Activated T-helper 1 cell treated with anti-CD3 and anti-CD28 coated beads, Interleukin-12 subunit alpha, Interleukin-12 subunit beta, Interleukin-2, Interleukin-4 antibody, amounts not matched to agents 30 ng/mL and 10 ng/mL and 1 ng/mL, durations not matched to agents 14 hours and 24 hours and 36 hours (primary cell): Measurements from ENCODE around the gene DSCAML1. TPM values are rescaled to one million over a fixed set of nuclear protein-coding genes. Genes with fewer than 3 reads are reported as not detected.

ENCODE experiments used
- DNase-seq: peaks from one replicate; pipeline ENCODE4 v3.0.0; 2021; ENCODE audit warnings: low spot score
- H3K27ac Mint-ChIP-seq: one replicate; pipeline ENCODE4 v1.8.0; 2021; ENCODE audit warnings: mild to moderate bottlenecking, mixed read lengths
- H3K27me3 Mint-ChIP-seq: one replicate; pipeline ENCODE4 v1.8.0; 2022; ENCODE audit warnings: mild to moderate bottlenecking, moderate library complexity, mixed read lengths; ENCODE audit not compliant: insufficient read depth
- H3K36me3 Mint-ChIP-seq: one replicate; pipeline ENCODE4 v1.8.0; 2021; ENCODE audit warnings: low read depth, mixed read lengths
- H3K4me1 Mint-ChIP-seq: one replicate; pipeline ENCODE4 v1.8.0; 2021; ENCODE audit warnings: low read depth, mixed read lengths
- H3K4me3 Mint-ChIP-seq: one replicate; pipeline ENCODE4 v1.8.0; 2021; ENCODE audit warnings: mild to moderate bottlenecking, moderate library complexity, mixed read lengths
- H3K9me3 Mint-ChIP-seq: one replicate; pipeline ENCODE4 v1.8.0; 2021; ENCODE audit warnings: mixed read lengths
- intact Hi-C: fragments of 100-400 bp; cut with micrococcal nuclease; formaldehyde crosslinking; loops from one replicate; pipeline ENCODE4 v1.15.1; 2024
- total RNA-seq: library from RNA; stranded (reverse); gene quantifications from 2 replicates; pipeline ENCODE4 v1.2.3, GENCODE V29; 2022

The DSCAML1 gene
- total RNA-seq, 1 donor from 2014 or later, result not detected

DNA sequence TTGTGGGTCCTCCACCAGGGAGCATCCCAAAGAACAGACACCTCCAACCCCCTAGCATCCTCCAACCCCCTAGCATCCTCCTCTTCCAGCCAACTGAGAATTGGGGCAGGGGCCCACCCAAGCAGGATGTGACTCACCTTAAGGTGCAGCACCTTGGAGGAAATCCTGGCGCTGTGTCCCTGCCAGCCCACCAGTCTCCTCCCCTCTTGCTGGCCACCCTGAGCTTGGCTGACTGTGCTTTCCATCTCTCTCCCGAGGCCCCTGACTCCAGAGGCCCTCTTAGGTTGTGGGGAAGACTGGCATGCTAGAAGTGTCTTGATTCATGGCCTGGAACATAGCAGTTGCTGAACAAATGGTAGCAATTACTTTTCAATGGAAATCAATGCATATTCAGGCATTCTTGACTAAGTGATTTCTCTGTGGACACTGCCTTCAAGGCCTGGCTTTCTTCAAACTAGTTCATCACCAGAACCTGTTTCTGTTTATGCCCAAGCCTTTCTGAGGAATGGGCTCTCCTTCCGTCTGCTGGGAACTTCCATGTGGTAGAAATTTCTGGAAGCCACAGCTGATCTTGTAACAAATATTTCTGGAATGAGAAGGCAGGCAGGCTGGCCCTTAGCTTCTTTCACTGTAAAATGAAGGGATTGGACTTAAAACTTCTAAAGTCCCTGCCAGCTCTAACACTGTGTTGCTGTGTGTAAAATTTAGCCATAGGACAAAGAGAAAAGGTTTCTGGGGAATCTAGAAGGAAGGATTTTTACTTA is 408.8 kb downstream of the DSCAML1 start:
- Mint-ChIP-seq H3K4me3 (no peak overlapping the region), H3K4me1 (no peaks in the 10 kb centered on the region), H3K36me3 (peaks cover 8% of the 10 kb centered on the region), H3K9me3 (no peaks in the 10 kb centered on the region), H3K27ac (no peak overlapping the region), H3K27me3 (no peaks in the 10 kb centered on the region)
- no peak for DNase-seq
- intact Hi-C loops, result no loop called here

DNA sequence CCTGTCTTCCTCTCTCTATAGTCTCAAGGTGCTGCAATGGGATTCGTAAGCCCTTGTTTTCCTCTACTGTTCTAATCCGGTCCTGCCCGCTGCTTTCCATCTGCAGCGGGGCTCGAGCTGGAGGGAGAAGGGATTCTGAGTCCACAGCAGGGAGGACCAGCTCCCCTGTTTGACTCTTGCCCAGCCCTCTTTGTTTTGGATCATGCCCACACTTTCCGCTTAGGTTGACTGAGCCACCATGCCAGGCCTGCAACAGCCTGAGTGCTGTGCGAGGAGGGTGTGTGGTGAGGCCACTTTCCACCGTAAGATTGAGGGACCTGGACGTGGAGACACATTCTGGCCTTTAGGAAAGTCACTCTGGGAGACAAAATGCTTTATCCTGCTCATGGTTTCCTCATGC is 411.1 kb downstream of the DSCAML1 start:
- Mint-ChIP-seq H3K4me3 (no peak overlapping the region), H3K9me3 (no peaks in the 10 kb centered on the region), H3K27me3 (no peaks in the 10 kb centered on the region), H3K27ac (no peak overlapping the region), H3K4me1 (no peaks in the 10 kb centered on the region), H3K36me3 (peaks cover 4% of the 10 kb centered on the region)
- DNase-seq, result no peak
- intact Hi-C loops, result no loop called here

DNA sequence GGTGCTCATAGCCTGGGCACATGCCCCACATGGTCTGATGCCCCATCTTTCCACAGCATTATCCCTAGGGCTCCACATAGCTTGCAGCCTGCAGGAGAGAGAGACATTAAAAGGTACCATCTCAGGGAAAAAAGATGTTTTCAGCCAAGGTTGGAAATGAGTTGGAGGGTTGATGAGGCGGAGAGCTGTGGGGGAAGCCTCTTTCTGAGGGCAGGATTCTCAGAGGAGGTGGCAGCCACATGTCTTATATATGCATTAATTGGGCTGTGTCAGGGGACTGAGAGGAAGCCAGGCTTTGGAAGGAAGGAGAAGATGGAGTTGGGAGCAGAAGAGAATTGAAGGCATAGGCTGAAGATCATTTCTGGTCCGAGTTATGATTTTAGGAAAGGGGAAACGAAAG is 411.5 kb downstream of the DSCAML1 start:
- Mint-ChIP-seq H3K4me1 (no peaks in the 10 kb centered on the region), H3K9me3 (no peaks in the 10 kb centered on the region), H3K4me3 (no peak overlapping the region), H3K36me3 (peaks cover 2% of the 10 kb centered on the region), H3K27ac (no peak overlapping the region), H3K27me3 (no peaks in the 10 kb centered on the region)
- intact Hi-C loops, result no loop called here
- DNase-seq, result no peak

GRCh38 chr11:117384045-117384444 is 413.0 kb downstream of the DSCAML1 start:
- no peak overlapping the region for H3K27ac Mint-ChIP-seq
- DNase-seq, result no peak
- intact Hi-C loops, result no loop called here
- H3K9me3 Mint-ChIP-seq, result no peaks in the 10 kb centered on the region
- peaks cover 2% of the 10 kb centered on the region for H3K36me3 Mint-ChIP-seq
- no peaks in the 10 kb centered on the region for H3K27me3 Mint-ChIP-seq
- H3K4me3 Mint-ChIP-seq, result no peak overlapping the region
- no peaks in the 10 kb centered on the region for H3K4me1 Mint-ChIP-seq

- H3K9me3 Mint-ChIP-seq, result no peaks in the 10 kb centered on the region
- H3K27me3 Mint-ChIP-seq, result no peaks in the 10 kb centered on the region
- no peak overlapping the region for H3K4me3 Mint-ChIP-seq
- no peaks in the 10 kb centered on the region for H3K4me1 Mint-ChIP-seq
- intact Hi-C loops, result no loop called here
- no peak overlapping the region for H3K27ac Mint-ChIP-seq
- no peaks in the 10 kb centered on the region for H3K36me3 Mint-ChIP-seq
- DNase-seq, result no peak
Observed at GRCh38 chr11:117382746-117383145, 414.3 kb downstream of the DSCAML1 start.

GRCh38 chr11:117381481-117382387 is 415.3 kb downstream of the DSCAML1 start:
- intact Hi-C loops, result no loop called here
- no peaks in the 10 kb centered on the region for H3K9me3 Mint-ChIP-seq
- no peaks in the 10 kb centered on the region for H3K27me3 Mint-ChIP-seq
- DNase-seq, result no peak
- no peak overlapping the region for H3K27ac Mint-ChIP-seq
- H3K4me3 Mint-ChIP-seq, result no peak overlapping the region
- H3K36me3 Mint-ChIP-seq, result no peaks in the 10 kb centered on the region
- H3K4me1 Mint-ChIP-seq, result no peaks in the 10 kb centered on the region

DNA sequence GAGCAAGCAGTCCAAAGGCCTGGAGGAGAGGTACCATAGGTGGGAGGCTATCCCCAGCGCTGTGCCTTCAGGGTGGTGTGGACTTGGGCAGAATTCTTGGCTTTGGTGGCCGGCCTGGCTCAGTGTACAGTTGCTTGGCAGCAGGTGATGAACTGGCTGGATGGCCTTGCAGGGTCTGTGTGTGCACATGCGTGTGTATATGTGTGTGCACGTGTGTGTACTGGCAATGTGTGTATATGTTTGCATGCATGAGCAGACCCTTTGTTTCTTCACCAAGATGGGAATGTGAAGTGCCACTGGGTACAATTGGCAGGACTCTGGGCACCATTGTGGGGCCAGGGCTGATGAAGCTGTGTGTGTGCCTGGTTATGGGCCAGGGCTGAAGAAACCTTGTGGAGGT is 416.3 kb downstream of the DSCAML1 start:
- H3K9me3 Mint-ChIP-seq, result no peaks in the 10 kb centered on the region
- H3K4me3 Mint-ChIP-seq, result no peak overlapping the region
- H3K27me3 Mint-ChIP-seq, result no peaks in the 10 kb centered on the region
- intact Hi-C loops, result no loop called here
- H3K27ac Mint-ChIP-seq, result no peak overlapping the region
- H3K4me1 Mint-ChIP-seq, result no peaks in the 10 kb centered on the region
- H3K36me3 Mint-ChIP-seq, result peaks cover 2% of the 10 kb centered on the region
- no peak for DNase-seq

DNA sequence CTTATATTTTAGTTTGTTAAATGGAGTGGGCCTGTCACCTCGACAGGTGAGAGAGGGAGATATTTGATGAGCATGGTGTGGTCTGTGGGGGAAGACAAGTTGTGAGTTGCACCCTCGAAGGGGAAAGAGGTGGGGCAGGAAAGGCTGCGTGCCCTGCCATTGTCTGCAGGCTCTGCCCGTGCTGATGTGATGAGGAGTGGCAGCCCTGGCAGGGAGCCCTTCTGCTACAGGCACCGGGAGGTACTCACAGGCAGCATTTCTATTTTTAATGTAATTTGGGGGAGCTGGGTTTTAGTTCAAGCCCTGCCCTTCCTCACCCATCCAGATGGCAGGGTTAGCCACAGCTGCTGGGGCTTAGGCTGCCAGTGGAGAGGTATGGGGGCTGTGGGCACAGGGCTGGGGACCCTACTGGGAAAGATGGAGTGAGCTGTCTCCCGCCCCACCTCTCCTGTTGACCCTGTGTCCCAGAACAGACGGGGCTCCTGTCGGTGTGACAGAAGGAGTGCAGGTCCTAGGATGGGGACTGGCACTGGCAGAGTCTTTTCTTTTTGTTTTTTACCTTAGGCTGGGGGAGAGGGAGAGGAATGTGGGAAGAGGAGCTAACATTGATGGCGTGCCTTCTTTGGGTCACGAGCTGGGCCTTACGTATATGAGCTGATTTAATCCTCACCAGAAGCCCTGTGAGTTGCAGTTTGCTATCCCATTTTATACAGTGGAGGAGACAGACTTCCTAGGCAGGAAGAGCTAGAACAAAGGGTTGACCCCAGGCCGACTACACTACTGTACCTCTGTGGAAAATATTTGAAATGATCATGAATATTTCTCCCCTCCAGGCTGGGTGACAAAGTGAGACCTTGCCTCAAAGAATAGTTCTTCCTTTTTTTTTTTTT is 417.8 kb downstream of the DSCAML1 start:
- H3K27me3 Mint-ChIP-seq, result no peaks in the 10 kb centered on the region
- H3K9me3 Mint-ChIP-seq, result no peaks in the 10 kb centered on the region
- no peak overlapping the region for H3K4me3 Mint-ChIP-seq
- no peaks in the 10 kb centered on the region for H3K4me1 Mint-ChIP-seq
- intact Hi-C loops, result no loop called here
- DNase-seq, result no peak
- no peak overlapping the region for H3K27ac Mint-ChIP-seq
- H3K36me3 Mint-ChIP-seq, result peaks cover 4% of the 10 kb centered on the region

Other genes starting within 250 kb of the DSCAML1 start
- 3.4 and 3.6 TPM in 2 replicates for gene FXYD2, start 27.5 kb upstream of the DSCAML1 start, total RNA-seq
- not detected in 2 replicates for gene FXYD6, start 79.4 kb upstream of the DSCAML1 start, total RNA-seq
- gene TMPRSS13, start 132.2 kb upstream of the DSCAML1 start, total RNA-seq, result 1.2 and 1.5 TPM in 2 replicates
- gene IL10RA, start 189.2 kb upstream of the DSCAML1 start, total RNA-seq, result 87.8 and 88.3 TPM in 2 replicates